ENCODE measurements around the gene SNRPA1.

SNRPA1 gene

DNA sequence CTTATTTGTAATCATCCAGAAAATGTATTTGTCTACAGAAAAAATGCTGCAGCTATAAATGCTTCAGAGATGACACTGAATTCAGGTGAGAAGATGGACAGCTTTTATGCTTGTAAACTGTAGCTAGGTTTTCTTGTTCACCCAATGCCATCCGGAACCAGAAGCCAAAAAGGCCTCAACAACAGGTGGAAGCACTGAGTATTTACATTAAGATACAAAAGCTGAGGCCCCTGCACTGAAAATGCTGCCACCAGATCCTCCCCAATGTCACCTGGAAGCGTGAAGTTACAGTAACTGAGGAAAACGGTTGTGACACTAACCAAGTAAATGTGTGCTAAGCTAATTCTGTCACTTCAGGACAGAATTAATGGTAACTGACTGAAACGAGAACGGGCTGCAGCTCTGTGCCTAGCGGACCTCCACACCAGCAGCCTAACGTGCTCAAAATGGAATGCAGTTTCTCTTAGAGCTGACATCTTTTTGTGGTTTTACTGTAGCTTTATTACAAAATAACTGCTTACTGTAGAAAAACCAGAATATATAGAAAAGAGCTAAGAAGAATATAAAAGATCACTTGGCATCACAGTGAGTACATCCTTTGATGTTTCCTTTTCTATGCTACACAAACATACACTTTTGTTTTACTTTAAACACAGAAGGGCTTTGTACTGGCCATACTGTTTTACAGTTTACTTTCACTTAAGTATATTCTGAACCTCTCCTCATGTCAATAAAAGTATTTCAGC is 50.8 kb downstream of the SNRPA1 start:
- FAIRE-seq (no peak), DNase-seq (ENCODE audit: insufficient read length, low spot score) (no peak)

DNA sequence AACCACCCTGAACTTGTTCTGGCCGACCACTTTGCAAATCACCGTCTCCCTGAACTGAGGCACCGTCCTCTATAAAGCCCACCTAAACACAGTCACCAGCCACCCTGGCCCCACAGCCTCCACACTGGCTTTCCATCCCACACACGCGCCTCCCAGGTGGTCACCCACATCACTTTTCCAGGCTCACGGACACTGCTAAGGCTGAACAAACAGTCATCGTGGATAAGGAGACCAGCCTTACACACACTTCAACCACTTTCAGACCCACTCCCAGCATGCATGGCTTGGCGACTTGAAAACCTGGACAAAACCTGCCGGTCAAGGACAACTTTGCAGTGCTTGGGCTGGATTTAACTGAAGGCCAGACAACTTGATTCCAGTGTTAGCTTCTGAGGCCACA is 51.6 kb downstream of the SNRPA1 start:
- FAIRE-seq (no peak), DNase-seq (ENCODE audit: insufficient read length, low spot score) (no peak)

GRCh38 chr15:101242999-101243336 is 52.1 kb downstream of the SNRPA1 start:
- DNase-seq (ENCODE audit: insufficient read length, low spot score) (no peak), FAIRE-seq (no peak)

DNA sequence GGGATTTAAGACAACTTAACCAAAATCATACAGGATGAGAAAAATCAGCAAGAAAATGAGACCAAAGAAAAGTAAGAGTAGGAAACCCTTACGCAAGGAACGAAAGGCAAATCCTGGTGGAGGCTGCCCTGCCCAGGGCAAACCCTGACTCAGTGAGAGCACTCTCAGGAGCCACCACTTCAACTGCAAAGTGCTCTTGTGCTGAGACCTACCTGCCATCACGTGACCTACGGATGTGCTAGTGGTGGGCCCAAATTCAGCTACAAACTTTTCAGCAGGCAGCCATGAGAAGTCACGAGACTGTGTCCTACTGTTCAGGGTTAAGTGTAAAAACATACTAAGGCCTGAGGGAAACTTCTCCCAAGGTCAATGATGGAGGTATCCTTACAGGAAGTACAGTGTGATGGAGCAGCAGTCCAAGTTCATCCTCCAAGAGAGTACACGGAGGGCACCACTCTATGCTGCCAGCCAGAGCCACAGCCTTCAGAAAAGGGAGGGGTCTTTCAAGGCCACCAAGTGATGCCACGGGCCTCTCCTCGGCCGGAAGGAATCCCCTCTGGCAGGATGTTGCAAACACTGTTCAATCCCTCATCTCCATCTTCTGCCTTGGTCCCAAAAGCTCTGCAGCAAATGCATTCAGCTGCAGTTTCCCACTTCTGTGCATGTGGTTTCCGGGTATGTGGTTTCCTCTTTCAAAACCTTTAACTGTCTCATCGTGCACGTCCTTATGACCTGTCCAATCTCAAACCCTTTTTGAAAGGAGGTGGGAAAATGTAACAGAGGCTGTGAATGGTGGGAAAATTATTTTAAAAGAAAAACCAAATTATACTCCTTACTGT is 52.7 kb downstream of the SNRPA1 start:
- no peak for DNase-seq (ENCODE audit: insufficient read length, low spot score)
- FAIRE-seq, result no peak

- no peak for FAIRE-seq
- no peak for DNase-seq (ENCODE audit: insufficient read length, low spot score)
Measured at GRCh38 chr15:101240358-101240757, 54.7 kb downstream of the SNRPA1 start.

DNA sequence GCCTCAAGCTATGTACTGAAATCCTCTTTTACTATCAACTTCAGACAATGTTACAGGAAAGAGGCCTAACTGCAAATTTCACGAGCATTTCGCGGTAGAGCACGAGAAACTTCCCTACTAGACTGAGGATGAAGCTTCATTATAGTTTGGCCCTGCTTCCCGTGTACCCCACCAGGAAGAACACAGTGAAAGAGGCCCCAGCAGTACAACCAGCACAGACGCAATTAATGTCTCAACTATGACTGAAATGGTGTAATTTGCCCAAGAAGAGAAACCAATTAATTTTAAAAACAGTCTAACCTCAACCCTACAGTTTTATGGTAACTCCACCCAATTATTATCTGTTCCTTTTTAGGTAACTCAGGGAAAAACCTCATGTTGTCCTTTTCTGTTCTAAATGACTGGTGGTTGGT is 55.3 kb downstream of the SNRPA1 start:
- FAIRE-seq (no peak), DNase-seq (ENCODE audit: insufficient read length, low spot score) (no peak)

DNA sequence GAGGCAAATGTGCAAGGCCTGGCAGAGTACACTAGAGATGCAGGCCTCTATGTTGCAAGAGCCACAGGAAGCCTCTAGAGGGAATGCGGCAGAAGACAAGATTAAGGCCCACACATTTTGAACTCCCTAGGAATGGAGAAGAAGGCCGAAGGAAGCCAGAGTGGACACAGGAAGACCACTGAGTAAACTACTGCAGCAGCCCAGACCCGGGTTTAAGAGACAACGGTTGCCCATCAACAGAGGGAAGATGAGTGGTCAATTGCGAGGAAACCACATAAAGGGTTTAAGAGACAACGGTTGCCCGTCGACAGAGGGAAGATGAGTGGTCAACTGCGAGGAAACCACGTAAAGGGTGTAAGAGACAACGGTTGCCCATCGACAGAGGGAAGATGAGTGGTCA is 57.8 kb downstream of the SNRPA1 start:
- no peak for DNase-seq (ENCODE audit: insufficient read length, low spot score)
- no peak for FAIRE-seq

DNA sequence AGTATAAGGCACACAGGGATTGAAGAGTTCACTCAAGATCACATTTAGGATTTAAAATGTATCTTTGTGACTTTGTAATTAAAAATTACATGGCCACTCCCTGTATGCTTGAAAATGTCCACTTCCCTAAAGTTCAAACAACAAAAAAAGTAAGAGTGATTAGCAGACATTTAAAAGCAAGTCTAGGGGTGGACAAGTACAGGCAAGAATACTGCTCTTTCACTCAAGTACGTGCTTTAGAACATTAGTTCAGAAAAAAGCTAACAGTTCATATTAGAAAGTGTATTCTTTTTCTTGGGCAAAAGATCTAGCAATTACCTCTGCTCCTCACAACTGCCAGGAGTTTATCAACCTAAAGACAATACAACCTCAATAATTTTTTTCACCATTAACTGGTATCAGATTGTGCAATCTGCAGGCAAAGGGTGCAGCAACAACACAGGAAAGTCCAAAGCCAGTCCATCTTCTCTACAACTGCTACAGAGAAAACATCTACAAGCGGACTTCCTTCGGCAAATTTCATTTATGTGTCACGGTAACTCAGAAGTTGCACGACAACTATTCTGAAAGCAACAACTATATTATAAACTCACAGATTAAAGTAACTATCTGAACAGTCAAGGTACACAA is 61.3 kb downstream of the SNRPA1 start:
- FAIRE-seq (no peak), DNase-seq (ENCODE audit: insufficient read length, low spot score) (no peak)

GRCh38 chr15:101232677-101233076 is 62.4 kb downstream of the SNRPA1 start:
- DNase-seq (ENCODE audit: insufficient read length, low spot score) (no peak), FAIRE-seq (no peak)

All from HTR-8/SVneo (cell line).